Cardiac muscle cell (in vitro differentiated cells and primary cell): ENCODE data around the gene GSE1. TPM values are rescaled to one million over a fixed set of nuclear protein-coding genes. Genes with fewer than 3 reads are reported as not detected.

Experiments used
- DNase-seq, 2 donors: peaks; one replicate each; pipeline versions ENCODE4 v3.0.0 to v3.0.0-alpha.2; 2010 to 2017; ENCODE audit warnings: low read depth in 1 of 2, low spot score in 1 of 2
- H3K27ac ChIP-seq: fragments of 200-600 bp; sonication (generic); 2 replicates; pipeline ENCODE4 v1.5.1; 2016
- H3K27me3 ChIP-seq: fragments of 200-600 bp; sonication (generic); 2 replicates; pipeline ENCODE4 v1.6.0; 2016; ENCODE audit warnings: control low read depth
- H3K36me3 ChIP-seq: fragments of 200-600 bp; sonication (generic); 2 replicates; pipeline ENCODE4 v1.5.1; 2016; ENCODE audit warnings: control low read depth
- H3K4me1 ChIP-seq: fragments of 200-600 bp; sonication (generic); 2 replicates; pipeline ENCODE4 v1.8.1; 2017; ENCODE audit warnings: low read depth, mild to moderate bottlenecking, mixed run types
- H3K4me3 ChIP-seq: fragments of 200-600 bp; sonication (generic); 2 replicates; pipeline ENCODE4 v1.5.1; 2016; ENCODE audit warnings: mild to moderate bottlenecking
- H3K9me3 ChIP-seq: fragments of 200-600 bp; sonication (generic); 2 replicates; pipeline ENCODE4 v1.5.1; 2017; ENCODE audit warnings: low read depth, mild to moderate bottlenecking, control low read depth
- polyA plus RNA-seq: library from polyadenylated mRNA; unstranded; fragments of >200 nt; fragmentation: Nextera tagmentation; extraction: Ambion mirVana; gene quantifications from 2 replicates; pipeline ENCODE4 v1.2.1, GENCODE V29; 2016
- total RNA-seq: library from RNA; depleted of rRNA; stranded (reverse); fragments of >200 nt; gene quantifications from 2 replicates; pipeline ENCODE4 v1.2.3, GENCODE V29; 2016
- TF ChIP-seq, protein P1 (sequence below): IDR thresholded peaks from 2 replicates; pipeline ENCODE4 v1.5.1; 2012; ENCODE audit warnings: low read depth, mild to moderate bottlenecking, low read length

GSE1 gene
- total and polyA plus RNA-seq, 2 experiments from 2014 or later: 48.8 to 174 TPM

DNA sequence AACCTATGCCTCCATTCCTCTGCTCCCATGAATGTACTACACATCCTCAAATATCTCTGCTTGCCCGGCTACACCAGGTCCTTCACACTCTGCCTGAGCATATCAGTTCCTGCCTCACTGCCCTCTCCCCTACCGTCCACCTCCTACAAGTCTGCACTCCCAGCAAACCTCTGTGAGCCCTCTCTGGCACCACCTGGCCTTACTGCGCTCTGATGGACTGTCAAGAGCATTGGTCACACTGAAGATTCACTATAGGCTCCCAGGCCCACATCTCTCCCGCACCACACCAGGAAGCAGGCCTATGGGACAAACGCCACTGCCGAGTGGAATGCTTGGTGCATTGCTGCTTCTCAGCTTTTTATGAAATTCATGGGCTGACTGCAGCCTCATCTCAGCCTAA lies 66.7 kb downstream of the GSE1 start:
- peaks cover 10% of the 10 kb centered on the region for H3K36me3 ChIP-seq
- H3K4me1 ChIP-seq: no peaks in the 10 kb centered on the region
- H3K9me3 ChIP-seq: no peaks in the 10 kb centered on the region
- peak overlapping the region; percentile 11 for H3K27ac ChIP-seq
- DNase-seq: no peak
- TF ChIP-seq, protein P1, sequence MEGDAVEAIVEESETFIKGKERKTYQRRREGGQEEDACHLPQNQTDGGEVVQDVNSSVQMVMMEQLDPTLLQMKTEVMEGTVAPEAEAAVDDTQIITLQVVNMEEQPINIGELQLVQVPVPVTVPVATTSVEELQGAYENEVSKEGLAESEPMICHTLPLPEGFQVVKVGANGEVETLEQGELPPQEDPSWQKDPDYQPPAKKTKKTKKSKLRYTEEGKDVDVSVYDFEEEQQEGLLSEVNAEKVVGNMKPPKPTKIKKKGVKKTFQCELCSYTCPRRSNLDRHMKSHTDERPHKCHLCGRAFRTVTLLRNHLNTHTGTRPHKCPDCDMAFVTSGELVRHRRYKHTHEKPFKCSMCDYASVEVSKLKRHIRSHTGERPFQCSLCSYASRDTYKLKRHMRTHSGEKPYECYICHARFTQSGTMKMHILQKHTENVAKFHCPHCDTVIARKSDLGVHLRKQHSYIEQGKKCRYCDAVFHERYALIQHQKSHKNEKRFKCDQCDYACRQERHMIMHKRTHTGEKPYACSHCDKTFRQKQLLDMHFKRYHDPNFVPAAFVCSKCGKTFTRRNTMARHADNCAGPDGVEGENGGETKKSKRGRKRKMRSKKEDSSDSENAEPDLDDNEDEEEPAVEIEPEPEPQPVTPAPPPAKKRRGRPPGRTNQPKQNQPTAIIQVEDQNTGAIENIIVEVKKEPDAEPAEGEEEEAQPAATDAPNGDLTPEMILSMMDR: no peak
- H3K27me3 ChIP-seq: no peaks in the 10 kb centered on the region
- H3K4me3 ChIP-seq: no peak overlapping the region

DNA sequence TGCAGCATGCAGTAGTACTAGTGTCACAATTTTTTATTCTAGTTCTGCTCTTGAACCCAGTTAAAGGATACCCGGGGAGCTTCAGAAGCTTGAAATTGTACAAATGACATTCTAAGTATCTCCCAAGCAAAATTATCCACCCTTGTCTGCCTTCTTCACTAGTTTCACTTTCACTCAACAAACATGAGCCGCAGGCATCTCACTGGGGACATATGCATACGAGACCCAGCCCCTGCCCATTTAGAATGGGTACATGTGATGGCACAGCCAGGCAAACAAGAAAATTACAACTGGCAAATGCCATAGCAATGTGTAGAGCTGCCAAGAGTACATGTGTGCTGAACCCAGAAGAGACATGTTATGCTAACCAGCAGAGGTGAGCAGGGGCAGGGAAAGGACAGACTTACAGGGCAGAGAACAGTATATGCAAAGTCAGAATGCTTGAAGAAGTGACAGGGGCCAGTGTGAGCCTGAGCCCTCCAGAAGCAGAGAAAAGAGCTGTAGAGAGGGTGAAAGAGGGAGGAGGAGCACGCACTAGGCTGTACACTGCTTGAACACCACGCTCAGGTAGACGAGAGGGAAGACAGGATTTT lies 67.3 kb downstream of the GSE1 start:
- Histone ChIP-seq H3K36me3 (peaks cover 4% of the 10 kb centered on the region), H3K9me3 (no peaks in the 10 kb centered on the region), H3K4me3 (no peak overlapping the region), H3K27me3 (no peaks in the 10 kb centered on the region), H3K4me1 (no peaks in the 10 kb centered on the region), H3K27ac (no peak overlapping the region)
- TF ChIP-seq, protein P1: no peak
- DNase-seq: no peak

DNA sequence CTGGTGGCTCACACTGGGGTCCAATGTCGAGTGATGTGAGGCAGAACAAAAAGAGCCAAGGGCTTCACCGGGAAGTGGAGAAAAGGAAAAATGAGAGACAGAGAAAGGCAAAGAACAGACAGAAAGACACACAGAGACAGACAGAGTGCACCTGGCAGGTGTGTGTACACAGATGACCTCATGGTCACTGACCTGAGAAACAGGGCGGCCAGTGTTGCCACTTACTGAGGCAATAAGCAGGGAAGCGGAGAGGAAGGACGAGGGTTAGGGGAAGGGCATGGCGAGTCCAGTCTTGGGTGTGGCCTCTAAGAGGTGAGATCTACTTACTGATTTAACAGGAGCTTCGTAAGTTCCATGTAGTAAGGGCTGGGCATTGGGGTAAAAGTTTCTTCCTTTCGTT lies 68.1 kb downstream of the GSE1 start:
- Histone ChIP-seq H3K4me3 (no peak overlapping the region), H3K27me3 (no peaks in the 10 kb centered on the region), H3K27ac (no peak overlapping the region), H3K9me3 (no peaks in the 10 kb centered on the region), H3K36me3 (no peaks in the 10 kb centered on the region), H3K4me1 (no peaks in the 10 kb centered on the region)
- DNase-seq: no peak
- TF ChIP-seq, protein P1: no peak

DNA sequence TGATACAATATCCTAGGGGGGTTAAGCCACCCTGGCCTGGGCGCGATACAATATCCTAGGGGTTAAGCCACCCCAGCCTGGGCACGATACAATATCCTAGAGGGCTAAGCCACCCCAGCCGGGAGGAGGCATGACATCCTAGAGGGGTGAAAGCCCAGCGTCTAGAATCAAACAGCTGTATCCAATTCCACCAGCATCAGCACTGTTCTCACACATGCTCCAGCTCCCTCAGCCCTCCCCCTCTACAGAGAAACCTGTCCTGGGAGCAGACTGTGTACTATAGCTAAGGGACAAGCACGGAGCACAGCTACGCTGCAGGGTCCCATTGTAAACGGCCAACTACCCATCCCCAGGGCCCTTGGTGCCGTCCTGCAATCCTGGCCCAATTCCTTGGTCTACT lies 69.4 kb downstream of the GSE1 start:
- H3K4me3 ChIP-seq: no peak overlapping the region

DNA sequence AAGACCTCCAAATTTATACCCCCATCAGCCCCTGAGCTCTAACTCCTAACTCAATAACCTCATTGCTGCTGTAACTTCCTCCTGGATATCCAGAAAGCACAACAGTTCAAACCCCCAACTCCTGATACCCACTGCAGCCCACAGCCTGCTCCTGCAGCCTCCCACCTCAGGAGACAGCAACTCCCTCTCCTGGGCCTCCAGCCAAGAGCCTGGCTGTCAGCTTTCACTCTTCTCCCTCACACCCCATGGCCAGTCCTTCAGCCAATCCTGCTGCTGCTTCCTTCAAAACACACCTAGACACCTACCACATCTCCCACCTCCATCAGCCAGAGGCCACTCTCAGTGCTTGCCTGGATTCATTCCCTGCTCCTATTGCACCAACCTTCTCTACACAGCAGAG lies 70.2 kb downstream of the GSE1 start:
- DNase-seq: no peak
- TF ChIP-seq, protein P1: no peak
- no peak overlapping the region for H3K4me3 ChIP-seq

More for the DNA sequence above, 69.4 kb downstream of the GSE1 start:
- TF ChIP-seq, protein P1: no peak
- Histone ChIP-seq H3K4me1 (no peaks in the 10 kb centered on the region), H3K36me3 (no peaks in the 10 kb centered on the region), H3K9me3 (no peaks in the 10 kb centered on the region), H3K27me3 (no peaks in the 10 kb centered on the region), H3K27ac (no peak overlapping the region)
- no peak for DNase-seq

More for the DNA sequence above, 70.2 kb downstream of the GSE1 start:
- H3K4me1 ChIP-seq: no peaks in the 10 kb centered on the region
- H3K27ac ChIP-seq: no peak overlapping the region
- H3K9me3 ChIP-seq: no peaks in the 10 kb centered on the region
- no peaks in the 10 kb centered on the region for H3K27me3 ChIP-seq
- H3K36me3 ChIP-seq: no peaks in the 10 kb centered on the region
